Activated CD4-positive, alpha-beta T cell treated with anti-CD3 and anti-CD28 coated beads for 48 hours (primary cell): Measurements from ENCODE around the gene TSPAN8.
"Not testable (repeated sequence)": the region's sequence is repeated elsewhere in the genome, so short reads cannot be mapped to it uniquely, and the experiment has no call there.

Source experiments
- DNase-seq: peaks from one replicate; pipeline ENCODE4 v3.0.0-alpha.2; 2020

The TSPAN8 gene

GRCh38 chr12:71162832-71163763 lies 5.3 kb upstream of the TSPAN8 start:
- no peak for DNase-seq

- DNase-seq: no peak
Observed at GRCh38 chr12:71161591-71161990, 3.8 kb upstream of the TSPAN8 start.

DNA sequence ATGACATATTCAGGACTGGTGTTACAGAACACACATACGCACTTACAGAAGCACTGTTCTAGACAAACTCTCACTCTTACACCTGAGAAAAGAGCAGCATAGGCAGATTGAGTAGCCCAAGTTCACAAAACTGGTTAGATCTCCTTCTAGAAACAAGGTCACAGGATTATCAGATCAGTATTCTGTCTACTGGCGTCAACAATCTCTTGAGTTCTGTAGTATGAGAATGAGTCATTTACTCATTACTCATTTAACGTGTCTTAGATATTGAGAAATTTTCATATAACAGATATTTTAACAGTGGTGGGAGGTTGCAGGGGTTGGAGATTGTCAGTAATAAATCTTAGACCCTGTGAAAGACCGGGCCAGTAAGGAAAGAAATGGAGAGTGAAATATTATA lies 2.8 kb upstream of the TSPAN8 start:
- no peak for DNase-seq

GRCh38 chr12:71159878-71160277 lies 2.1 kb upstream of the TSPAN8 start:
- DNase-seq: no peak

GRCh38 chr12:71159264-71159663 lies 1.5 kb upstream of the TSPAN8 start:
- no peak for DNase-seq

DNA sequence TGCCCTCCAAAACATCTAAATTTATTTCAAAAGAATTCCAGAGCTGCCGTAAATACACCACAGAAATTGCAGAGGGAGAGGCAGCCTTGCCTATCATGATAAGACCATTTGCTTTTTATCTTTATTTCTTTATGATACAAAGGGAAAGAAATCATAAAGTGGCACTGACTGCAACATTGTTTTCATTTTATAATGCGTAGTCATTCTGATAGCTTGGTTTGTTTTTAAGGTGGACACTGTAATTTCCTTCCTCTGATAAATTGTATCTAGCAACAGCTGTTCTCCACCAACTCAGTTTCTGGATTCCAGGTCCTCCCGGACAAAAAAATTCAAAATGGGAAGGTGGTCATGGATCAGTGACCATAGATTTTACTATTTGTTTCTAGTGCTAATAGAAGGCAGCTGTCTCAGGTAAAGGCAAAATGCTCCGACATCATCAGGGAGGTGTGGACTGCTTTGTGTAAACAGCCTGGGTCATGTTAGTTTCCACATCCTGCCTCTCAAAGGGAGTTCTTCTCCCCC lies 623 bp upstream of the TSPAN8 start:
- no peak for DNase-seq

DNA sequence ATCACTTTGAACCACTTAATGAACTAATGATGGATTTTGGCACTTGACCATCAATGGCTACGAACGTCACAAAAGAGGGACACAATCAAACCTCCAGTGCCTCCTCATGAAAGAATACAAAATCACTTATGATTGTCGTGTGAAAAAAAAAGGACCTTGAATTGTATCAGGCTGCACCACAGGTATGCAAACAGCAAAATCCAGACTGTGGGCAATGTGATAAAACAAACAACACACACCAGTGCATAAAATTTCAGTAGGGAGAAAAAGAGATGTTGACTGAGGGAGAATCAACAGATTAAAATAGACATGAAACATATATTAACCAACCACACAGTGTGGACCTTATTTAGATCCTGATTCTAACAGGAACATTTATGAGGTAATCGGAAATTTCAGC lies 2.6 kb downstream of the TSPAN8 start:
- DNase-seq: no peak

DNA sequence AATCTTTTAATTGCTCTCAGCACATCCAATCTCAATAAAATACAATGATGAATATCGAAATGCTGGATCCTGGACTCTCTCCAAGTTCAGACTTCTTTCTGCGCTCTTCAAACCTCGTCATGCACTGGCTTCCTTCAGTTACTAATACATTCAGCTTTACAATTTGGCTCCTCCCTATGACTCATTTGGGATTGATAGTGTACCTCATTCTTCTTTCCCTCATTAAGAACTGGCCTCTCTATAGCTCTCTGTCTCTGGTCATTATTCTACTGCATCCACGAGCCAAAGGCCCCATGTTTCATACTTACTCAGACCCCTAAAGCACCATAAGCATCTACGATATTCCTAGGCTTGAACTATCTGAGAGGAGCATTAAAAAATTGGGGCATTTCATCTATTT lies 4.9 kb downstream of the TSPAN8 start:
- no peak for DNase-seq

- not testable (repeated sequence) for DNase-seq
Observed at GRCh38 chr12:71150041-71150440, 7.8 kb downstream of the TSPAN8 start.

DNA sequence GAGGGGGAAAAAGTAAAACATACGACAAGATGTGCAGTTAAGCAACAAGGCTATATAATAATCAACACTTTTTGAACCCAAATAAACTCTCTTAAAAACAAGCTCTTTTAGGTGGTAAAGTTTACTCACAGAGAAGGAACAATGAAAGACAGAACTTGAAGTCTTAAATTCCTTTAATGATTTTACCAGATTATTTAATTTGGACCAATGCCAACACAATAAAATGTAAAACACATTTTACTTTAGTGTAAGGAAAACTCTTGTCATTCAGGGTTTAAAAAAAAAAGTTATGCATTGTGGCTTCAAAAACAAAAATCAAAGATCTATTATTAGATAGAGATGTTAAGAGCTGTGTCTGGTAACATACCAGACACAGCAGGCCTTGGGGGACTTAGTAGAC lies 13.1 kb downstream of the TSPAN8 start:
- DNase-seq: no peak

DNA sequence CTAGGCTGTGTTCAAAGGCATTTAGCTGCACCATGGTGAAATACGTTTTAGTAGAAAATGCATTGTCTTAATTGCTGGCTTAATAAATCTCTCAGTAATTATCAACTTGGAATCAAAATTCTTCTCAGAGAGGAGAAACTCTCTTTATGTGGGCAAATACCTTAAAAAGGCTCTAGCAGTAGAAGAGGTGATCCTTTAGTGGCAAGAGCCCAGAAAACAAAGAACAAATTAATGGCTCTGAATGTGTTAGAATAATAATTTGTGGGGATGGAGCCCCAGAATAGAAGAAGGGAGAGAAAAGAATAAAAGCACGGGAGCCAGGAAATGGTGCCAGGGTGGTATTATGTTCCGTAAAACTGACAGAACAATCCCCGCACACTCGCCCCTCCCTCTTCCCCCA lies 14.8 kb downstream of the TSPAN8 start:
- DNase-seq: no peak

- DNase-seq: no peak
Observed at GRCh38 chr12:71142016-71142415, 15.8 kb downstream of the TSPAN8 start.

GRCh38 chr12:71141378-71141926 lies 16.3 kb downstream of the TSPAN8 start:
- DNase-seq: no peak

- DNase-seq: no peak
Observed at GRCh38 chr12:71139153-71139735, 18.6 kb downstream of the TSPAN8 start.

- DNase-seq: no peak
Observed at GRCh38 chr12:71138011-71138410, 19.8 kb downstream of the TSPAN8 start.

- DNase-seq: no peak
Observed at GRCh38 chr12:71135812-71136176, 22.0 kb downstream of the TSPAN8 start.

- no peak for DNase-seq
Observed at GRCh38 chr12:71135077-71135811, 22.6 kb downstream of the TSPAN8 start.

- DNase-seq: no peak
Observed at GRCh38 chr12:71134405-71134804, 23.4 kb downstream of the TSPAN8 start.

- no peak for DNase-seq
Observed at GRCh38 chr12:71130521-71131069, 27.2 kb downstream of the TSPAN8 start.

GRCh38 chr12:71129364-71129763 lies 28.4 kb downstream of the TSPAN8 start:
- DNase-seq: no peak

DNA sequence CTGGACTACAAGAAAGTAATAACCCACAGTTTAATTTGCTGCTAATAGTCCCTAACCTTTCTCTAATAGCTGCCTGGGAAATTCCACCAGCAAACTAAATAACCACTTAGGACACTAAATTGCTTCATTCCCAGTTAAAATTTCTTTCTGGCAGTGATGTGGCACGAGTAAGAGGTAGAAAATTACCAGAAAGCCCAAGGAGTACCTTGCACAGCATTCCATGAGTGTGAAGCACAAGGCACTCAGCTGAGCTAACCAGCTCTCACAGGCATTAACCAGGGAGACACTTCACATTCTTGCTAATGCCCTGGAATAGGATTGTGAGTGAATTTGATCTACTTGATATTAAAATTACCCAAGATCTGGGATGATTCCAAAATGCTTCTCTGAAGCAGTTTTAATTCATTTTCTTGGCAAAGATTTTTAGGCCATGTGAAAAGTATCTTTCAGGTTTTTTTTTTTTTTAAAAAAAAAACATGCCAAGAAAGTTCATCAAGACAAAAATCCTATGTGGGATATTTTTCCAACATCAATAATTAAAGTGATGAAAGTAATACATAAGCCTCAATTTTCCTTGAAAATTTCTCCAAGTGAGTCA lies 29.5 kb downstream of the TSPAN8 start:
- DNase-seq: no peak

DNA sequence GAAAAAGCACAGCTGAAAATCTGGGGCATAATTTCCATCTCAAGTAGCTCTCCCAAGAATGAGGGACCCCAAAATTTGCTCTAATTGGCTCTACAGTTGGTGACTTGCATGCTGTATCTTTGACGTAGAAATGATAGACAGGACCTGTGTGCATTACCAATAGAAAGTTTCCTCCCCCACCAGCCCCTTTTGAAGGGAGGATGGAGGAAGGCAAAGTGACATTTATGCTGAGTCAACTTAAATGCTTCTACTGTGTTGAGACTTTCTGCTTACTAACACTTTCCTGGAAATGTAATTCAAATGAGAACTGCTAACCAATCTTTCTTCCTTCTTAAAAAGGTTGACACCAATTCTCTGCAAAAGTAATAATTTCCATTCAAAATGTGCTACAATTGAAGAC lies 31.9 kb downstream of the TSPAN8 start:
- DNase-seq: no peak

- no peak for DNase-seq
Observed at GRCh38 chr12:71125515-71125914, 32.3 kb downstream of the TSPAN8 start.
